ENCODE results near the gene GLIS1.
A peak's percentile ranks its signal among the peaks of the same experiment; 100 is the strongest.

GLIS1 gene

GRCh38 chr1:53587252-53587988 lies 151.5 kb downstream of the GLIS1 start:
- no peak for DNase-seq

GRCh38 chr1:53586765-53587164 lies 152.2 kb downstream of the GLIS1 start:
- no peak for DNase-seq

GRCh38 chr1:53585565-53585964 lies 153.4 kb downstream of the GLIS1 start:
- DNase-seq, result no peak

- no peak for DNase-seq
Measured at GRCh38 chr1:53585129-53585528, 153.8 kb downstream of the GLIS1 start.

- DNase-seq, result no peak
Measured at GRCh38 chr1:53584777-53585107, 154.2 kb downstream of the GLIS1 start.

GRCh38 chr1:53583868-53584776 lies 154.8 kb downstream of the GLIS1 start:
- no peak for DNase-seq

- no peak for DNase-seq
Measured at GRCh38 chr1:53583021-53583867, 155.7 kb downstream of the GLIS1 start.

- peak; percentile 33 for DNase-seq
Measured at GRCh38 chr1:53582211-53583020, 156.5 kb downstream of the GLIS1 start.

- no peak for DNase-seq
Measured at GRCh38 chr1:53581476-53581875, 157.5 kb downstream of the GLIS1 start.

- no peak for DNase-seq
Measured at GRCh38 chr1:53580739-53581475, 158.1 kb downstream of the GLIS1 start.

GRCh38 chr1:53580009-53580400 lies 159.0 kb downstream of the GLIS1 start:
- no peak for DNase-seq

GRCh38 chr1:53579221-53580008 lies 159.5 kb downstream of the GLIS1 start:
- DNase-seq, result no peak

GRCh38 chr1:53578358-53578757 lies 160.6 kb downstream of the GLIS1 start:
- no peak for DNase-seq

- DNase-seq, result no peak
Measured at GRCh38 chr1:53577761-53578100, 161.2 kb downstream of the GLIS1 start.

GRCh38 chr1:53576866-53577760 lies 161.9 kb downstream of the GLIS1 start:
- DNase-seq, result no peak

- no peak for DNase-seq
Measured at GRCh38 chr1:53576381-53576801, 162.6 kb downstream of the GLIS1 start.

- no peak for DNase-seq
Measured at GRCh38 chr1:53575955-53576320, 163.0 kb downstream of the GLIS1 start.

- no peak for DNase-seq
Measured at GRCh38 chr1:53575141-53575954, 163.6 kb downstream of the GLIS1 start.

- no peak for DNase-seq
Measured at GRCh38 chr1:53574621-53575020, 164.3 kb downstream of the GLIS1 start.

All from NCI-H510A (cell line).